Muscle of back (tissue), 11 donors: ENCODE data around the gene ESPNL. TPM values are rescaled to one million over a fixed set of nuclear protein-coding genes. Genes with fewer than 3 reads are reported as not detected.

Source experiments
- DNase-seq, 3 donors: peaks; one replicate each; pipeline versions ENCODE4 v3.0.0 to v3.0.0-alpha.2; 2013
- polyA plus RNA-seq, 10 donors: library from polyadenylated mRNA; unstranded; fragments of 120-200 nt; gene quantifications; one replicate each; pipeline ENCODE4 v1.2.1, GENCODE V29; 2013; ENCODE audit not compliant: insufficient read length in 10 of 10

ESPNL gene
- polyA plus RNA-seq, 10 donors, result 0.30 to 2.2 (median 1.1) TPM

- DNase-seq, result no peak
Observed at GRCh38 chr2:238098901-238099713, 1.0 kb upstream of the ESPNL start.

- no peak for DNase-seq
Observed at GRCh38 chr2:238099714-238100048, 459 bp upstream of the ESPNL start.

GRCh38 chr2:238100821-238101771 lies 956 bp downstream of the ESPNL start:
- no peak for DNase-seq

- no peak for DNase-seq
Observed at GRCh38 chr2:238101891-238102841, 2.0 kb downstream of the ESPNL start.

GRCh38 chr2:238102865-238103264 lies 2.7 kb downstream of the ESPNL start:
- DNase-seq, result no peak

GRCh38 chr2:238103465-238104225 lies 3.5 kb downstream of the ESPNL start:
- no peak for DNase-seq

GRCh38 chr2:238104226-238104690 lies 4.1 kb downstream of the ESPNL start:
- DNase-seq, result no peak

- no peak for DNase-seq
Observed at GRCh38 chr2:238104691-238105371, 4.7 kb downstream of the ESPNL start.

- no peak for DNase-seq
Observed at GRCh38 chr2:238105506-238106338, 5.6 kb downstream of the ESPNL start.

GRCh38 chr2:238106339-238106697 lies 6.2 kb downstream of the ESPNL start:
- no peak for DNase-seq

GRCh38 chr2:238106698-238107524 lies 6.8 kb downstream of the ESPNL start:
- no peak for DNase-seq

GRCh38 chr2:238107525-238108422 lies 7.6 kb downstream of the ESPNL start:
- DNase-seq, result no peak

- DNase-seq, result peak in 1 of 3 donors; percentile 20
Observed at GRCh38 chr2:238108423-238109183, 8.5 kb downstream of the ESPNL start.

- no peak for DNase-seq
Observed at GRCh38 chr2:238113611-238114010, 13.5 kb downstream of the ESPNL start.

GRCh38 chr2:238114331-238114841 lies 14.2 kb downstream of the ESPNL start:
- no peak for DNase-seq
